Stimulated activated CD8-positive, alpha-beta memory T cell treated with anti-CD3 and anti-CD28 coated beads, Interleukin-2, amount 100 ng/mL, for 1 hour (primary cell): ENCODE measurements around the gene HRH4.

Experiments used
- DNase-seq, 2 donors: peaks; one replicate each; pipeline ENCODE4 v3.0.0-alpha.2; 2020; ENCODE audit warnings: low read depth in 2 of 2

Gene HRH4

DNA sequence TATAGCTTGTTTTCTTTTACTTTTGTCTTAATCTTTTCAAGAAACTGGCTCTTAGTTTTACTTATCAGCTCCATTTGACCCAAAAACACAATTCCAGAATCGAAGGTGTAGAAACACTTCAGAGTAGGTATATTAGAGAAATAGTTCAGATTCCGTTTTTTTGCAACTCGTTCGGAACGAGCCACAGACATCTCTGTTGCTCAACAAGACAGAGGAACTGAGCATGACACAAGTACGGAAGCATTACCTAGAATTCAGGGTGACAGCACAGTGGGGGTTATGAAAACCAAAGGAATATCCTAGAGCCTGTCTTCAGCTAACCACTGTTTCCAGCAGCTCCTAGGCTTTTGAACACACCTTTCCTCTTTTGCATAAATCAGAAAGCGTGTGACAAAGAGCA is 5.0 kb downstream of the HRH4 start:
- no peak for DNase-seq

DNA sequence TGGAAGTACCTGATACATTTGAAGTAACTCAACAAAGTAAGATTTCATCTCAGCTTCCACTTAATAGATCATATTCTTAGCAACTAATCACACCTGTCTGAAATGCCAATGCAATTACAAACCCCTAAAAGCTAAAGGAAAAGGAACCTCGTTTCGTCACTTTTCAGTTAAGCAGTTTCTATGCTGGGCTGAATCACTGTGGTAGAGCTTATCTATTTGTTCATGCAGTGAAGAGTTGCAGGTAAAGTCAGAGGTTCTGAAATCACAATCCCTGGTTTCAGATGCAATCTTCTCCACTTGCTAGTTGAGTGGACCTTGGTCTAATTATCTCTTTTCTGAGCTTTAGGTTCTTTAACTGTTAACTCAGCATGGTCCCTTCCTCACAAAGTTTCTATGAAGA is 6.3 kb downstream of the HRH4 start:
- no peak for DNase-seq

DNA sequence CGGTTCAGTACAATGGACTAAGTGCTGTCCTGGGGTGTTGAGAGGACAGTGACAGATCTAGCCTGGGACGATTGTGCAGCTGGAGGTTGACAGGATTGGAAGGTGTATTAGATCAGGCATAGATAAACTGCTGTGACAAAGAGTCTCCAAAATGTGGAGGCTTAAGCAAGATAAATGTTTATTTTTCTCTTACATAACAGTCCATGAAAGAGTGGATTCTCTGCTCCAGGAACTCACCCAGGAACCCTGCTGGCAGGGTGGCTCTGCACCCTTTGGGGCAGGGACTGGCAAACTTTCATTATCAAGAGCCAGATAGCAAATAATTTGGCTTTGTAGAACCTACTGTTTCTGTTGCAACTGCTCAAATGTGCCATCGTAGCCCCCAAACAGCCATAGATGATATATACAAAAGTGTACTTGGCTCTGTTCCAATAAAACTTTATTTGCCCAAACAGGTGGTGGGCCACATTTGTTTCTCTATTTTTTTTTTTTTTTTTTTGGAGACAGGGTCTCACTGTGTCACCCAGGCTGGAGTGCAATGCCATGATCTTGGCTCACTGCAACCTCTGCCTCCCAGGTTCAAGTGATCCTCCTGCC is 9.7 kb downstream of the HRH4 start:
- no peak for DNase-seq

DNA sequence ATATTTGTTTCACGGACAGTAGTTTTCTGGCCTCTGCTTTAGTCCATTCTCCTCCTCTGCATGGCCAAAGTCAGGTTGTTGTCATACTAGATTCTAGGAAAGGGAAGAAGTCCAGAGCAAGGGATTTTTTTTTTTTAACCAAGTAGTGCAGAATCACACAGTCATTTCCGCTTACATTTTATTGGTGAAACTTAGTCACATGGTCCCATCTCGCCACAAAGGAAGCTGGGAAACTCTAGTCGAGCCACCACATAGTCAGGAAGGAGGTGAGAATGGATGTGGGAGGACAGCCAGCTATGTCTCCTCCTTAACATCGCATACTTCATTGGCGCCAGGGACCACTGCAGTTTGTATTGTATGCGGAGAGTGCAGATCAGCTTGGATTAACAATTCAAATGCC is 10.4 kb downstream of the HRH4 start:
- no peak for DNase-seq

DNA sequence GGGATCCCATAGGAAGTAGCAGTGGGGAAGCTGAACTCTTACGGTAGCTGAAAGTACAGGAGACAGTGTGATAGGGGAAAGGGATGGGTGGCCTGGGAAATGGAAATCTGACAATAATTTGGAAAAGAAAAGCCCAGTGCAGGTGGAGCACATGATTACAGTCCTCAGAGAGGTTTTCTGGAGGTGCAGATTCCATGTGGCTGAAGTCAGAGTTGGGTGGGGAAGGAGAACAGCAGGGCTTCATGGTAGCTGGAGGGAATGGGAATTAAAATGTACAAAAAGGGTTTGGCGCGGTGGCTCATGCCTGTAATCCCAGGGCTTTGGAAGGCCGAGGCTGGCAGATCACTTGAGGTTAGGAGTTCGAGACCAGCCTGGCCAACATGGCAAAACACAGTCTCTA is 12.2 kb downstream of the HRH4 start:
- DNase-seq, result no peak

DNA sequence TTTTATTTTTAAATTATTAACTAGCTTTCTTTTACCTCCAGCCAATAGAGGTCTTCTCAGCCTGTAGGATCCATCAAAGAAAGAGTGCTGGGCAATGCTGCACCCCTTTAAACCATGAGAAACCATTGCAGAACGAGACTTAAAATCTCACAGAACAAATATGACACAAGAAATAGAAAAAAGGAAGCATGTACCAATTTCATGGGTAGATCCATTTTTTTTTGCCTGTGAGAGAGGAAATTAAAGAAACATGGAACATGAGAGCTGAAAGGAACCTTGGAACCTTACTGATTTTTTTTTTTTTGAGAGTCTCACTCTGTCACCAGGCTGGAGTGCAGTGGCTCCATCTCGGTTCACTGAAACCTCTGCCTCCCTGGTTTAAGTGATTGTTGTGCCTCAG is 14.0 kb downstream of the HRH4 start:
- no peak for DNase-seq

DNA sequence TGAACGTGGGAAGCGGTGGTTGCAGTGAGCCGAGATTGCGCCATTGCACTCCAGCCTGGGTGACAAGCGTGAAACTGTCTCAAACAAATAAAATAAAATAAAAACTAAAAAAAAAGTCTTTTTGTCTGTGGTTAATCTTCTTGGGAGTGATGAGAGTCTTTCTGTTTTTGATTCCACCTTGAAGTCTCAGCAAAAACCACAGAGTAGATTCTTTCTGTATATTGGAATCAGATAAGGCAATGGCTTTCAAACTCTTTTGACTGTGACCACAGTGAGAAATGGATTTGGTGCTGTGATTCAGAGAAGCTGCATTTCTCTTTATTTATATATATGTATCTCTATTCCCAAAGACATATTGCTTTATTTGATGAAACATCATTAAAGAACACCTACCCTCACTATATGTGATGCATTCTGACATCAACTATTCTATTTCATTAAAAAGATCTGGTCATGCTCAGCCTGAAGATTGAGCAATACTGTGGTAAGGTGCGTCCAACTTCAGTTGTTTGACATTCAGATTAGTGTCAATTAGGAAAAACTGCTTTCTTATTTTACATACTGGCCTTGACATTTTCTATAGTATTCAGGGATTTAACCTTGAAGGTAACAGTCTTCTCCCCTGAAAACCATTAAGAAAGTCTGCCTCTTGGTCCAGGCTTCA is 15.6 kb downstream of the HRH4 start:
- no peak for DNase-seq

DNA sequence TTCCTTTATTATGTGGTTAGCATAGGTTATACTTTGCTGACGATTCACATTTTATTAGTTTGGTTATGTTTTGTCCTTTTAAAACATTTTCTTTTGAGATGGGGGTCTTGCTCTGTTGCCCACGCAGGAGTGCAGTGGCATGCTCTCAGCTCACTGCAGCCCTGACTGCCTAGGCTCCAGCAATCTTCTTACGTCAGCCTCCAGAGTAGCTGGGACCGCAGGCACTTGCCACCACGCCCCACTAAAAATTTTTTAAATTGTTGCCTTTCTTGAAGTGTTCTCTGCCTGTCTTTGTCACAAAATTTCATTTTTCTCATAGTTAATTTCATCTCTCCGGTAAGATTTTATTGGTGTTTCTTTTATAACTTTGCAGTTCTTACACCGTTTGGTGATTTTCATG is 18.9 kb downstream of the HRH4 start:
- DNase-seq, result no peak

DNA sequence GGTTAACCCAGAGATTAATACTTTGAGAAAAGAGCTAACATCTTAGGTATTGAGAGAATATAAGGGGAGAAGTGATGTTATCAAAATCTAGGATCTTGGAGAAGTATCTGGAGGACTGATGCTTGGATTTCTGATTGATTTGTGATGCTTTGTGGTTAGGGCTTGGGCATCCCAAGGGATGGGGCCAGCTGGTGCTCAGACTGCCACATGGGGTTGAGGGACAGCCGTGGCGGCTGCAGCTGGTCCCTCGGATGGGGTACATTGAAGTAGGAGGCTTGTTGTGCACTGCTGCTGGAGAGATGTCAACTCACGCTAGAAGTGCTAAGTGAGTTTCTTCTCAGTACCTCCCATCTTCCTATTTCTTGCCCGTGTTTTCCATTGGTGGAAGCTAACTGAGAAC is 22.4 kb downstream of the HRH4 start:
- DNase-seq, result no peak

DNA sequence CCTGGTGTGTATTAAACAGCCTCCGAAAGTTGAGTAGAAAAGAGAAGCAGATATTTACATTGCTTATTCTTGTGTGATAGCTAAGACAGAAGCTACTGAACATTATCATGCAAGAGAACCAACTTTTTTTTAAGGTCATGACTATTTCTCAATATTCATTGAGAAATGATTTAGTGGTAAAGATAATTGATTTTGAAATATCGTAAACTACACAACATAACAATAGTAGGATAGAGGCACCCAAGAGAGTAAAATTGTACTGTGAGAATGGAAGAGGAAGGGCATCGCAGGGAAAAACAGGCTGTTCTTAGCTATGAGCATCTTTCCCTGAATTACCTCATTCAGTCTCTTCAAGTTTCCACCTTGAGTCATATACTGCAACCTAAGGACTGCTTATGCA is 25.2 kb downstream of the HRH4 start:
- no peak for DNase-seq

DNA sequence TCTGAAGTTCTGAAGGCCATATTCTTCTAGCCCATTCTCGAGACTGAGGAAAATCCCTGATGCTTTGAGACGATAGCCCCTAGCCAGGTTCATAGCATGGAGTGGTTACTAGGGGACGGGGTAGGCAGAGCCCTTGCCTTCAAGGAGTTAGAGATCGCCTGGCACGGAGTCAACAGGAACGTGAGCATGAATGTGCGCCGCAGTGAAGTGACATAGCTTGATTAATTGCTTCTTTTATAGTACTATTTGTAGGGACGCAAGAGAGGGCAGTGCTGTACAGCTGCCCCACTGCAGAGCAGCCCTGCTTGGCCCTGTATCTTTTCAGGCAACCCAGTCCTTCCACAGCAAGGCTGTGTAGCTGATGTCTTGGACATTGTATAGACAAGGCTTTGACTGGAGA is 26.2 kb downstream of the HRH4 start:
- DNase-seq, result no peak

DNA sequence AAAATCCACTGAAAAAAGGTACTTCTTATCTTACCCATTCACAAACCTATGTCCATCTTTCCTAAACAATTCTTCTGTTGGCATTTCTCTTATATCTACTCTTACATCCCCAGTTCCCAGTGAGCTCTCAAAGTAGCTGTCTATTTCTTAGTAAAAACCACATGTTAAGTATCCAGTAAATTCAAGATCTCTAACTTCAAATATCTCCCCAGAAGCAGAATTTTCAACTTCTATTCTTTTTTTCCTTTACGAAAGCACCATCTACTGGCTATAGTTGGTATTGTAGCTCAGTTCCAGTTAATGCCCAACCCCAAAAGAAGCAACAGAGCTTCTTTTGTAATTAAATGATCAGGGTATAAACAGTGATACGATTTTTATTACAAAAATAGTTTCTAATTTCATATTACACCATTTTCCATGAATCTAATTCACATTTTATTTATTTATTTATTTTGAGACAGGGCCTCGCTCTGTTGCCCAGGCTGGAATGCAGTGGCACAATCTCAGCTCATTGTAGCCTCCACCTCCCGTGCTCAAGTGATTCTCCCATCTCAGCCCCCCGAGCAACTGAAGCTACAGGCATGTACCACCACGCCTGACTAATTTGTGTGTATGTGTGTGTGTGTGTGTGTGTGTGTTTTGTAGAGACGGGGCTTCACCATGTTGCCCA is 28.5 kb downstream of the HRH4 start:
- no peak for DNase-seq

DNA sequence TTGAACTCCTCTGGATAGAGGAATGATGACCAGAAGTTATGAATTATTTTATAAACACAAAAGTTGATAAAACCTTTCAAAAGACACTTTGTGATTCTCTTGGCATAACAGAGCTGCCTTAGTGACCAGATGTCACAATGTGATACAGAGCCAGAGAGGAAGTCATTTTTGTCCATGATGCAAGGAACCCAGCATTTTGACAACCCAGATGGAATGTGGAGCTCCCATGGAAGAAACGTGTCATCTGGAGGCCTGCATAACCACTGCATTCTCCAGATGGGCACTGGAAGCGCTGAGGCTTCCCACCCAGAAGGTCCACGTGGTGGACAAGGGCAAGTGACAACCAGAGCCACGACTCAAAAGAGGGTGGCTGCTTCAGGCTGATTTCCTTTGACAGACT is 30.1 kb downstream of the HRH4 start:
- DNase-seq, result no peak

DNA sequence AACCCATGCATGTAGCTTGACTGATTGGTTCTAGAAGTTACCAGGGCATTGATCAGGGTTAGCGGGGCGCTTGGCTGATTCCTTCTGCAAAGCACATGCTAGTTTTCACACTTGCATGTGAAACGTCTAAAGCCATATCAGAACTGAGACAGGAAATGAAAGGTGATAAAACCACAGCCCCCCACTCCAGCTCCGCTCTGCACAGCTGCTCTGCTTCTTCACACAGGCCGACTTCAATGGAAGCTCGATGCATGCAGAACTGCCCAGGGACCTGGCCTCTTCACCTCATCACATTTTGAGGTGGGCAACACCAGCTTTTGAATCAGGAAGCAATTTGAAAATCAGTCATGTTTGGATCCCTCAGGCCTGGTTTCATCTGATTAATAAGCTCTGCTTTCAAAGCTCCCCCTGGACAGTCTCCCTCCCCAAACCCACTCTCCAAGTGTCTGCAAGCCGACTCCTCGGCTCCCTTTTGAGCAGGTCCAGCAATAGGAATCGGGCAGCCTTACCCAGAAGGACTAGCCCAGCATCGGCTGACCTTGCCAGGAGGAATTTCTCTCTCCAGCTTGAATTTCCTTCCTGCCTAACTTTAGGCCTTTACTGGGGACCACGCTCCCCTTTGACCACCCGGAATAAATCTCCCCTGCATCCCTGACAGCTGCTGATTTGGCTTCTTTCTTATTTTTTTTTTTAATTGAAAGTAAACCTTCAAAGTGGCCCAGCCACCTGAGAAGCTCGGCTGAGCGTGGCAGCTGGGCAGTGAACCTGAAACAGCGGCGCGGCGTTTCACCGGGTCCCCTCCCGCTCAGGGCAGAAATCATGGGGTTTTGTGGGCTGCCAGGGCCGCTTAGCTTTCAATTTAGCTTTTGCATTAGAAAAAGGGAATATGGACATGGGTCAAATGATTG is 31.7 kb downstream of the HRH4 start:
- DNase-seq, result no peak

DNA sequence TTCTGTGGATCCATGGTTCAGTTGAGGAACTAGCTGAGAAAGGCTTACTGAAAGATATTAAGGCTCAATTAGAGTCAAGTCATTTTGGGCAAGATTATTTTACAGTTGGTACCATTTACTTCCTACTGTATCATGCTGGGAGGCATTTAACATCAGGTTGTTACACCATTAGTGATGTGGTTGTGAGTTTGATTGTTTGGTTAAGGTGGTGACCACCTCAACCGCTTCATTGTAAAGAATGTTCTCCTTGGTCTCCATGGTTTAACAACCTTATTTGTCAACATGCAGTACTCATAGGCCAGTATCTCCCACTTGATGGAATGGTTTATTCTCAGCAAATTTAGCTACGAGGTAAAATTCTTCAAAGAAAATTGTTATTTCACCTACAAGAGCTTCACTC is 34.1 kb downstream of the HRH4 start:
- DNase-seq, result no peak

DNA sequence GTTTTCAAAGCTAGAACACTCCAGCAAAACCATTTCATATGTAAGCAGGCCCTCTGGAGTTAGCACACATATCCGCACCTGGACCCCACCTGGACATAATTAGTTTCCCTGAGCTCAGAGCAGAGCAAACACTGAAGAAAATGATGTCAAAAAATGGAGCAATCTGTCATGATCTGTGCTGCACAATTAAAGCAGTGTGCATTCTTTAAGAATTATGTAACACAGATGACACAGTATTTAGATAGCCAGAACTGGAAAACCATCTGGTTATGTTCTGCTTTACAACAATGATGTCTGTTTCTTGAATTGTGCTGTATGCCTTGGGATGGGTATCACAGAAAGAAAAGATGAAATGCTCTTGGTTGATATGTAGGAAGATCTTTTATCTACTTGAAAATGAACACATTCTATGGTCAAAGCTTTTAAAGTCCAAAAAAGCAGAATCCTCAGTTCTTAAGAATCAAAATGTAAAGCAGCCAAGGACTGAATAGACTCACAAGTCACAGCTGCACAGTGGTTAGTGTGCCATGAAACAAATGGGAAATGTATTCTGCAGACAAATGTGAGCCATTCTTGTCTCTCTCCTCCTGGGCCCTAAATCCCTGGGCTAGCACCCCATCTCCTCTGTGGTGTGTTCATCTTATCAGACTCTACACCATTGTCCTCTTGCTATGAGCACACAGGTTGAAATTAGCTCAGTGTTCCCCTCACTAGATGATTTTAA is 36.8 kb downstream of the HRH4 start:
- DNase-seq, result no peak

DNA sequence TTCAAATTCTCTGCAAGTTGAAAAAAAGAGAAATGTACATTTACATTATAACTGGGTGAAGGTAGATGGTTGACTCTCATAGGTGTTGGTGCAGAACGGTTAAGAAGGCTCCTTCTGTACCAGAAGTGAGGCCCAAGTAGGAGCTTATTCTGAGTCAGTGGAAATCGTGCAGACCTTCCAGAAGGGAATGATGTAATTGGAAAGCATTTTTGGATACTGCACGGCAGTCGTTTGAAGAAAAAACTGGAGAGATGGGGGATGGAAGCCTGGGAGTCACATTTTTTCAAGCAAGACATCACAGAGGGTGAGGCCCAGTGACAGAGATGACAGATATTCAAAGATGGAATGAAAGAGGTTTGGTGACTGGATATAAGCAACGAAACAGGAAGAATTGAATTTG is 39.4 kb downstream of the HRH4 start:
- no peak for DNase-seq

DNA sequence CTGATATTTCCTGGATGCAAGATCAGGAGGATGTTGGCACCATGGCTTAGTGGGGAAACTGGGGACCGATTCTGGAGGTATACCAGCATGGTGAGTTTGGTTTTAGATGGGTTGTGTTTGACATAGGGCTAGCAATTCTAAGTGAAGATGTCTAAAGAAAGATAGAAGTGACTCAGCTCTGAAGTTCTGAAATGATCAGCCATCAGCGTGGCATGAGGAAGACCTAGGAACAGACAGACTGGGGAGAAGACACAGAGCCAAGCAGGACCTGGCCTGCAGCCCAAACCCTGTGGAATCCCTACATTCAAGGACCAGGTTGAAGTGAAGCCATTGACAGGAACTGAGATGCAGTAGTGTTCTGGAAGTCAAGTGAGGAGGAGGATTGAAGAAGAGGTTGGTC is 39.8 kb downstream of the HRH4 start:
- no peak for DNase-seq

DNA sequence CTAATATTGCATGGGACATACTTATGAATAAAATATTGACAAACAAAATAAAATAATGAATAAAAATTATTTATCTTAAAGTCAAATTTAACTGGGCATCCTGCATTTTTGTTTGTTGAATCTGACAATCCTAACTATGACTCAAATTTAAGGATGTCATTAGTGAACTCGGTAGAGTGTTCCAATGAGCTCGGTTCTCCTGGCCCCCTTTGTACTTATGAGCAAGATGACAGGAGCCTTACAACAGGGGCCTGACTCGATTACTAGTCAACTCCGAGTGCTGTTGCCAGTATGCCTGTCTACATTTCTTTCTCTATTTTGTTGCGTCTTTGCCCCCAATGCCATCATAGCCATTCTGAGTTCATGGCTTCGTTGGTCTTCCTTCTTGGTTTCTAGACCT is 40.3 kb downstream of the HRH4 start:
- no peak for DNase-seq

DNA sequence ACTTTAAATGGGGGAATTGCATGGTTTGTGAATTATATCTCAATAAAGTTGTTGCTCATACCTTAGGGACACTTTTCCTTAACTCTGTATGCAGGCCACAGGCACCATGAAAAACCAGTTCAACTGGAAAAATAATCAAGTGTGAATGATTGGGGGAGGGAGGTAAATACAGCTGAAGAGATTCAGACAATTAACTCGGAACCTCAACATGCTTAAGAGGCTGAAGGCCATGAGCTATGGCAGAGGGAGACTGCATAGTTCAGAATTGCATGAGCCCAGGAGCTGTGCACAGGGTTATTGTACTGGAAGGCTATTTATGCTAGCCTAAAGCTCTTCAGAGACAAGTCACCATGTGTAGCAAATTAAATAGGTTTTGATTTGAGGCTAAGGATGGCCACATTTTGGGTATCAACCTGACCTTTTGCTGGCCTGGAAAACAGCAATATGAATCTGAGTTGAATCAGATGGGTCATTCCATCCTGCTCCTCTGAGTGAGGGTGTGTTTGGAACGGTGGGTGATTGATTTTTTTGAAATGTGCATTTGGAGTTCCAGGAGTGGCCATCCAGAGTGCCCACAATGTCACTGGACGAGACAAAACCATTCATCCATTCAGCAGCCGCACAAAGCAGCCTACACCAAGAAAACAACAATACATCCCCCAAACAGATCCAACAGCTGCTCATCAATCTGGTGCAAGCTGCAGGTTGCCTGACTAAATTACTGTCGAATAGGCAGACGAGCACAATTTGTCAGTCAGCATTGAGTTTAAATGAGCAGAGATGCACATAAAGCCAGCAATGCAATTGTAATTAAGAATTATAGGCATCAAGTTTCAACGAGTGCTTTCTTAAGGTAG is 42.5 kb downstream of the HRH4 start:
- DNase-seq, result no peak

DNA sequence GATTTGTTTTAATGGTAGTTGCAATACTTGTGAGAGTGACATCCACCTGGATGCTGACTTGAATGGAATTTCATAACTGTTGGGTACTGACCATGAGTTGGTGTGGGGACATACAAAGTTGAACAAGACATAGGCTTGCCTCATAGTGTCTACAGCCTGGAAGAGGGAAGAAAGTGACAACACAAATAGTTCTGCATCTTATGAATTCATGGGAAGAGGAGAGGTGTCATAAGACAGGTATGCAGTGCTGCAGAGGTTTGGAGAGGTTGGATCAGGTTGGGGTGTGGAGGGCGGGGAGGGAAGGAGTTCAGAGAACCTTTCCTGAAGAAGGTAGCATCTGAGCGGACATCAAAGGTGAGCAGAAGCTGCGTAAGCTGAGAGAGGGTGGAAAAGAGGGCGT is 44.0 kb downstream of the HRH4 start:
- DNase-seq, result no peak
